ENCODE measurements around the gene SF3B2. TPM values are rescaled to one million over a fixed set of nuclear protein-coding genes. Genes with fewer than 3 reads are reported as not detected.

SF3B2 gene
- total and polyA plus RNA-seq, 2 donors (not counting 1 experiment from before 2014, with no cell fraction given): 87.7 to 108 TPM

DNA sequence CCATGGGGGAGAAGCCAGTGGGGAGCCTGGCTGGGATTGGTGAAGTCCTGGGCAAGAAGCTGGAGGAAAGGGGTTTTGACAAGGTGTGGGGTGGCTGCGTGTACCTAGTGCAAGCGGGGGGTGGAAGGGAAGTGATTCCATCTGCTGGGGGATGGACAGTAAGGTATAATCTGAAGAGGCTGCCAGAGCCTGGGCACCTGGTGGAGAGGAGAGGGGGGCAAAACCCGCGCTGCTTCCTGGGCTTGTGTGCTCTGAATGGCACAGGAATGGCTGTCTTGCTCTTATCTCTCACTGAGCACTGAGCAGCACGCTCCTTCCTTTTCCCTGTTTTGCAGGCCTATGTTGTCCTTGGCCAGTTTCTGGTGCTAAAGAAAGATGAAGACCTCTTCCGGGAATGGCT, 48.9 kb upstream of the SF3B2 start:
- peaks cover 17% of the 10 kb centered on the region for H3K36me3 ChIP-seq (ENCODE audit: control insufficient read depth, insufficient read depth, low read length)

DNA sequence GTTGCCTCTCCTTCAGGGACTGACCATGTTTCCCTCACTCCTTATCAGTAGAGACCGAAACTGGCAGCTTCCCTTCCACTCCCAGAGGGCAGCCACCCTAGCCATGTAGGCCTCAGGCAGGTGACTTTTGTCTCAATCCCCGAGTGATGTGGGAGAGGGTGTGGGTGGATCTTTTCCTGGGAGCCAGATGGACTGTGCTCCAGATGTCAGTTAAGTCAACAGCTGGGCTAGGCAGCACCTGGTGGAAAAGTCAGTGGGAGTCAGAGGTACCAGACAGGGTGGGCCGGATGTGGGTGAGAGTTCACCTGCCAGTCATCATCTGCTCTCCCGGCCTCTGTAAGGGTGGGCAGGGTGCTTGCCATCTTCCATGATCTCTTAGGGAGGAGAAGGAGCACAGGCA, 48.0 kb upstream of the SF3B2 start:
- no peak overlapping the region for H3K4me3 ChIP-seq (replicated peaks in 1 of 4; ENCODE audit: control extremely low read depth in 1 of 4, insufficient read depth in 1 of 4, low read depth in 3 of 4, low read length in 4 of 4)
- H3K9me3 ChIP-seq (ENCODE audit: control insufficient read depth, insufficient read depth, low read depth, low read length): no peaks in the 10 kb centered on the region
- H3K4me2 ChIP-seq (ENCODE audit: extremely low read depth, insufficient read depth, low read length): no peak overlapping the region
- no peaks in the 10 kb centered on the region for H3K27me3 ChIP-seq (ENCODE audit: control insufficient read depth, insufficient read depth, low read length)
- peaks cover 2% of the 10 kb centered on the region for H3K4me1 ChIP-seq (ENCODE audit: control insufficient read depth, extremely low read depth, insufficient read depth, low read length)
- H3K27ac ChIP-seq (ENCODE audit: insufficient read depth, low read length): no peak overlapping the region
- no peak overlapping the region for H3K9ac ChIP-seq (ENCODE audit: insufficient read depth, low read length)
- peaks cover 37% of the 10 kb centered on the region for H3K79me2 ChIP-seq (ENCODE audit: control insufficient read depth, insufficient read depth, low read length)
- DNase-seq (ENCODE audit: low read depth in 2 of 2): no peak
- peaks cover 15% of the 10 kb centered on the region for H3K36me3 ChIP-seq (ENCODE audit: control insufficient read depth, insufficient read depth, low read length)
- H4K20me1 ChIP-seq (ENCODE audit: control insufficient read depth, extremely low read depth, insufficient read depth, low read length): no peaks in the 10 kb centered on the region
- no peak overlapping the region for H2AFZ ChIP-seq (ENCODE audit: low read length)
- no peak for TF ChIP-seq CTCF (conservative IDR thresholded peaks at IDR 0.05 in 1 of 2, IDR thresholded peaks at IDR 0.05 in 1 of 2; ENCODE audit: low read depth in 1 of 2, low read length in 2 of 2)
- no peak for TF ChIP-seq EZH2 (IDR thresholded peaks at IDR 0.05; ENCODE audit: low read length, missing control alignments)

More for the DNA sequence above, 48.9 kb upstream of the SF3B2 start:
- Histone ChIP-seq H3K27ac (ENCODE audit: insufficient read depth, low read length) (peak overlapping the region; percentile 49), H3K4me1 (ENCODE audit: control insufficient read depth, extremely low read depth, insufficient read depth, low read length) (peaks cover 2% of the 10 kb centered on the region), H3K9ac (ENCODE audit: insufficient read depth, low read length) (peak overlapping the region; percentile 73), H3K9me3 (ENCODE audit: control insufficient read depth, insufficient read depth, low read depth, low read length) (no peaks in the 10 kb centered on the region), H4K20me1 (ENCODE audit: control insufficient read depth, extremely low read depth, insufficient read depth, low read length) (no peaks in the 10 kb centered on the region), H2AFZ (ENCODE audit: low read length) (no peak overlapping the region), H3K27me3 (ENCODE audit: control insufficient read depth, insufficient read depth, low read length) (no peaks in the 10 kb centered on the region), H3K4me3 (replicated peaks in 1 of 4; ENCODE audit: control extremely low read depth in 1 of 4, insufficient read depth in 1 of 4, low read depth in 3 of 4, low read length in 4 of 4) (peak overlapping the region; percentile 64 to 100 (median 89)), H3K79me2 (ENCODE audit: control insufficient read depth, insufficient read depth, low read length) (peaks cover 38% of the 10 kb centered on the region), H3K4me2 (ENCODE audit: extremely low read depth, insufficient read depth, low read length) (peak overlapping the region; percentile 86)
- no peak for DNase-seq (ENCODE audit: low read depth in 2 of 2)
- TF ChIP-seq CTCF (conservative IDR thresholded peaks at IDR 0.05 in 1 of 2, IDR thresholded peaks at IDR 0.05 in 1 of 2; ENCODE audit: low read depth in 1 of 2, low read length in 2 of 2) (no peak), EZH2 (IDR thresholded peaks at IDR 0.05; ENCODE audit: low read length, missing control alignments) (no peak)

GRCh38 chr11:66006134-66006890, 45.9 kb upstream of the SF3B2 start:
- Histone ChIP-seq H4K20me1 (ENCODE audit: control insufficient read depth, extremely low read depth, insufficient read depth, low read length) (no peaks in the 10 kb centered on the region), H3K4me1 (ENCODE audit: control insufficient read depth, extremely low read depth, insufficient read depth, low read length) (peaks cover 2% of the 10 kb centered on the region), H2AFZ (ENCODE audit: low read length) (no peak overlapping the region), H3K36me3 (ENCODE audit: control insufficient read depth, insufficient read depth, low read length) (peaks cover 8% of the 10 kb centered on the region), H3K4me3 (replicated peaks in 1 of 4; ENCODE audit: control extremely low read depth in 1 of 4, insufficient read depth in 1 of 4, low read depth in 3 of 4, low read length in 4 of 4) (no peak overlapping the region), H3K27me3 (ENCODE audit: control insufficient read depth, insufficient read depth, low read length) (peaks cover 1% of the 10 kb centered on the region), H3K27ac (ENCODE audit: insufficient read depth, low read length) (no peak overlapping the region), H3K4me2 (ENCODE audit: extremely low read depth, insufficient read depth, low read length) (no peak overlapping the region), H3K9me3 (ENCODE audit: control insufficient read depth, insufficient read depth, low read depth, low read length) (no peaks in the 10 kb centered on the region), H3K79me2 (ENCODE audit: control insufficient read depth, insufficient read depth, low read length) (peaks cover 21% of the 10 kb centered on the region), H3K9ac (ENCODE audit: insufficient read depth, low read length) (no peak overlapping the region)
- TF ChIP-seq EZH2 (IDR thresholded peaks at IDR 0.05; ENCODE audit: low read length, missing control alignments) (no peak), CTCF (conservative IDR thresholded peaks at IDR 0.05 in 1 of 2, IDR thresholded peaks at IDR 0.05 in 1 of 2; ENCODE audit: low read depth in 1 of 2, low read length in 2 of 2) (no peak)
- DNase-seq (ENCODE audit: low read depth in 2 of 2): no peak
